Natural killer cell treated with Interleukin-12 subunit alpha and Interleukin-12 subunit beta and Interleukin-15 and Interleukin-18, amount 100 ng/mL, for 72 hours (primary cell): ENCODE measurements around the gene PHACTR3. TPM values are rescaled to one million over a fixed set of nuclear protein-coding genes. Genes with fewer than 3 reads are reported as not detected.

Experiments
- ATAC-seq, 2 donors: fragments of 150-1000 bp; cut with Tn5 transposase in 1 of 2; sonication (Bioruptor Pico), chemical (Tn5 transposase) in 1 of 2; 2 replicates each; pipeline ENCODE4 v1.10.0; 2021
- DNase-seq: peaks from one replicate; pipeline ENCODE4 v3.0.0; 2022; ENCODE audit warnings: low spot score
- H3K27ac Mint-ChIP-seq, 2 donors: 1 replicate in 1 of 2; 2 replicates in 1 of 2; pipeline ENCODE4 v1.8.0; 2022; ENCODE audit warnings: mixed read lengths in 2 of 2, mild to moderate bottlenecking in 1 of 2, moderate library complexity in 1 of 2
- H3K27me3 Mint-ChIP-seq, 2 donors: 1 replicate in 1 of 2; 2 replicates in 1 of 2; pipeline ENCODE4 v1.8.0; 2022; ENCODE audit warnings: mixed read lengths in 2 of 2
- H3K36me3 Mint-ChIP-seq: one replicate; pipeline ENCODE4 v1.8.0; 2022; ENCODE audit warnings: mixed read lengths
- H3K4me1 Mint-ChIP-seq, 2 donors: 1 replicate in 1 of 2; 2 replicates in 1 of 2; pipeline ENCODE4 v1.8.0; 2022; ENCODE audit warnings: low read depth in 2 of 2, mixed read lengths in 2 of 2, mild to moderate bottlenecking in 1 of 2
- H3K4me3 Mint-ChIP-seq: one replicate; pipeline ENCODE4 v1.8.0; 2022; ENCODE audit warnings: mixed read lengths
- H3K9me3 Mint-ChIP-seq: 2 replicates; pipeline ENCODE4 v1.8.0; 2022; ENCODE audit warnings: mixed read lengths
- total RNA-seq, 2 donors: library from RNA; stranded (reverse); gene quantifications; one replicate each; pipeline ENCODE4 v1.2.3, GENCODE V29; 2022

Gene PHACTR3
- total RNA-seq, 2 donors from 2014 or later, result not detected

DNA sequence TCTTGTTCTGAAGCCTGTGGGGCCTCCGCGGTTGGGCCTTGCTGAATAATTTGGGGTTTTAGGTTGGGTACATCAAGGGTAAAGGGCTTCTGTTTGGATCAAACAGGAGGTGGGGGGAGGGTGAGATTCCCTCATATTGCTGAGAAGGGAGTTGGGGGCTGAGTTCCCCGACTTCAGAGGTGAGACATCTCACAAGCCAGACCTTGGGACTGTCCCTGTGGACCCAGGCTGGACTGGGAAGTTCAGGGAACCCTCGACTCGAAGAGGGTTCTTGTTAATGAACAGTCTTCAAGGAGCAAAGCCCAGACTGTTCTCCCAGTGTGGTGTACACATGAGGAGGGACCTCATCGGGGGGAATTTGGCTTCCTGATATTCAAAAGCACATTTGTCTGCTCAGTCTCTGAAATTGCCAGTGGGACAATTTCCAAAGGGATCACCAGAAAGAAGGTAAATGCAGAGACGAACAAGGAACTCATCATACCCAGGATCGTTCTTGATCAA is 210.6 kb downstream of the PHACTR3 start:
- Mint-ChIP-seq H3K27ac (no peak overlapping the region), H3K36me3 (no peaks in the 10 kb centered on the region), H3K9me3 (no peaks in the 10 kb centered on the region), H3K27me3 (peaks cover 0 to 6% of the 10 kb centered on the region in 2 donors), H3K4me1 (no peaks in the 10 kb centered on the region), H3K4me3 (no peak overlapping the region)
- ATAC-seq (no peak), DNase-seq (no peak)

- Mint-ChIP-seq H3K4me3 (no peak overlapping the region), H3K9me3 (no peaks in the 10 kb centered on the region), H3K36me3 (no peaks in the 10 kb centered on the region), H3K27ac (no peak overlapping the region), H3K27me3 (peaks cover 0 to 6% of the 10 kb centered on the region in 2 donors), H3K4me1 (no peaks in the 10 kb centered on the region)
- no peak for DNase-seq
- no peak for ATAC-seq
Observed at GRCh38 chr20:59816146-59816738, 211.9 kb downstream of the PHACTR3 start.

GRCh38 chr20:59817406-59817805 is 213.1 kb downstream of the PHACTR3 start:
- Mint-ChIP-seq H3K27ac (no peak overlapping the region), H3K36me3 (no peaks in the 10 kb centered on the region), H3K9me3 (no peaks in the 10 kb centered on the region), H3K4me3 (no peak overlapping the region), H3K4me1 (no peaks in the 10 kb centered on the region), H3K27me3 (peaks cover 0 to 6% of the 10 kb centered on the region in 2 donors)
- DNase-seq, result no peak
- ATAC-seq, result no peak

DNA sequence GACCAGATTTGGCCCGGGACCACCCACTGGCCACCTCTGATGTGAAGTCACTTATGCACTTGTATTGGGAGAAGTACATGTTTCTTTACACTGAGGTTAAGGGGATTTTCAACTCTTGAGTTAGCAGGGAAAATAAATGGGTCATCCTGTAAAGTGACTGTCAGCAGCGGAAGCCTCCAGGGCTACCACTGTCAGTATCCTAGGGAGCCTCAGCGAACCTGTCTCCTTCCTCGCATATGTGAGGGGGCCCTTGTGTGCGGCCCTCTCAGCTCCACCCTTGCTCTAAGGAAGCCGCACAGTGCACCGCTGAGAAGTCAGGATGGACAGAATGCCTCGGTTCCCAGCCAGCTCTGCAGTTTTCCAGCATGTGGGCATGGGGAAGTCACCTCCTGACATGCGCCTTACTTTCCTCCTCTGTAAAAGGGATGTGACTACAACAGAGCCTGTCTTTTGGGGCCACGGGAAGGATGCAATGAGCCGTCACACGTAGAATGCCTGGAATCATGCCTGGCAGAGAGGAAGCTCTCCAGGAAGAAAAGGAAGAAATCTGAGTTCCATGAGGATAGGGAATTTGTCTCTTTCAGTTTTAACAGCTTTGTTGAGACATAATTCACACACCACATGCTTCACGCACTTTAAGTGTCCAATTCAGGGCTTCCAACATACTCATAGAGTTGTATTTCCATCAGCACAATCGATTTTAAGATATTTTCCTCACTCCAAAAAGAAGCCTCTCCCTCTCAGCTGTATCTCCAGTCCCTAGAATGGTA is 213.7 kb downstream of the PHACTR3 start:
- Mint-ChIP-seq H3K9me3 (no peaks in the 10 kb centered on the region), H3K36me3 (no peaks in the 10 kb centered on the region), H3K4me1 (no peaks in the 10 kb centered on the region), H3K27me3 (peaks cover 0 to 6% of the 10 kb centered on the region in 2 donors), H3K4me3 (no peak overlapping the region), H3K27ac (no peak overlapping the region)
- no peak for ATAC-seq
- no peak for DNase-seq

DNA sequence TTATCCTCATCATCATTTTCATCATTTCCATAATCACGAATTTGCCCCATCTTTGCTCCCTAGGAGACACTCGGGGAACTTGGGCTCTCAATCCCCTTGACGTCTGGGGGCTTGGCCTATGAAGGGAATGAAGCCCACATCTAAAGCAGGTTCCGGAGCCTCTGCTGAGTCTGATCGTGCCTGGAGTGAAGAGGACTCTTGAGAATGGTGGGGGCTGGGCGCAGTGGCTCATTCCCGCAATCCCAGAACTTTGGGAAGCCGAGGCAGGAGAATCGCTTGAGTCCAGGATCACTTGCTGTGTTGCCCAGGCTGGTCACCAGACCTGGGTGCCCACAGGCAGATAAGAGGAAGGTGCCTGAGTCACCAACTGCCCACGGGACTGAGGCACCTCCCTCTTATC is 214.6 kb downstream of the PHACTR3 start:
- no peak for DNase-seq
- ATAC-seq, result no peak
- H3K36me3 Mint-ChIP-seq, result no peaks in the 10 kb centered on the region
- H3K9me3 Mint-ChIP-seq, result no peaks in the 10 kb centered on the region
- H3K27me3 Mint-ChIP-seq, result peaks cover 0 to 6% of the 10 kb centered on the region in 2 donors
- no peak overlapping the region for H3K27ac Mint-ChIP-seq
- no peaks in the 10 kb centered on the region for H3K4me1 Mint-ChIP-seq
- H3K4me3 Mint-ChIP-seq, result no peak overlapping the region

DNA sequence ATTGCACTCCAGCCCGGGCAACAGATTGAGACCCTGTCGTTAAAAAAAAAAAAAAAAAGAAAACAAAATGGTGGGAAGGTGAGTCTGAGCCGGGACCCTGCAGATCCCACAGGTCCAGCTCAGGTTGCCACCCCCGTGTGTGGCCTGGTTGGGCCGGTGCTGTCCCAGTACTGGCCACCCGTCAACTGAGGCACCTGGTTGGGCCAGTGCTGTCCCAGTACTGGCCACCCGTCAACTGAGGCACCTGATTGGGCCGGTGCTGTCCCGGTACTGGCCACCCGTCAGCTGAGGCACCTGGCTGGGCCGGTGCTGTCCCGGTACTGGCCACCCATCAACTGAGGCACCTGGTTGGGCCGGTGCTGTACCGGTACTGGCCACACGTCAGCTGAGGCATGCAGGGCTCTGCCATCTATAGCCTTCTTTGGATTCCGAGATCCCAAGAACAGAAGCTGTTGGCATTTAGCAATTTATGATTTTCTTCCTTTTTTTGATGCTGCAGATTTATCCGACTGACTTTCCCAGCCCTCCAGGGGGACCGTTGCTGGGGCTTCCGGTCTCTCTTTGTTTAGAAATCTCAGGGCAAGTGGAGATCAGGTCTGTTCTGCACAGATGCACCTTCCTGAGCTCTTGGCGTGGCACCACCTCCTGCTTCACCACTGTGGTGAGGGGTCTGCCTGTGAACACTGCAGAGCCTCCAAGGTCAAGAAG is 215.3 kb downstream of the PHACTR3 start:
- H3K27me3 Mint-ChIP-seq, result peaks cover 0 to 6% of the 10 kb centered on the region in 2 donors
- H3K9me3 Mint-ChIP-seq, result no peaks in the 10 kb centered on the region
- no peak for DNase-seq
- no peak for ATAC-seq
- no peak overlapping the region for H3K4me3 Mint-ChIP-seq
- H3K36me3 Mint-ChIP-seq, result no peaks in the 10 kb centered on the region
- H3K27ac Mint-ChIP-seq, result no peak overlapping the region
- H3K4me1 Mint-ChIP-seq, result no peaks in the 10 kb centered on the region

GRCh38 chr20:59820204-59821041 is 216.1 kb downstream of the PHACTR3 start:
- Mint-ChIP-seq H3K9me3 (no peaks in the 10 kb centered on the region), H3K4me1 (no peaks in the 10 kb centered on the region), H3K4me3 (no peak overlapping the region), H3K27me3 (peaks cover 0 to 8% of the 10 kb centered on the region in 2 donors), H3K27ac (no peak overlapping the region), H3K36me3 (no peaks in the 10 kb centered on the region)
- ATAC-seq (no peak), DNase-seq (no peak)

DNA sequence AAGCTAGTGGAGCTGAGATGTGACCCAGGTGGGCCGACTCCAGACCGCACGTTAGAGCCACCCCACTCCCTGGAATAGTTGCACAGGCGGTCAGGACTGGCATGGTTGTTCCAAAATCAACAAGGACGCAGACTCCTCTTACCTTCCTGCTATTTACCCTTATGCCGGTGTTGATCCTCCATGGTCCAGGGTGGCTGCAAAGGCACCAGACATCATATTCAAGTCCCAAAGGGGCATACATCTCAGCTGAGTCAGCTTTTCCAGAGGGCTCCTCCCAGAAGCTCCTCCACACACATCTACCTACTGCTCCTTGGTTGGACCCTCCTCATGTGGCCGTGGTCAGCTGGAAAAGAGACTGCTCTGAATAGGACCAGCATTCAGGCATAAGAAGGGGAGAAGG is 216.9 kb downstream of the PHACTR3 start:
- Mint-ChIP-seq H3K4me3 (no peak overlapping the region), H3K4me1 (no peaks in the 10 kb centered on the region), H3K27ac (no peak overlapping the region), H3K27me3 (peaks cover 0 to 9% of the 10 kb centered on the region in 2 donors), H3K36me3 (no peaks in the 10 kb centered on the region), H3K9me3 (no peaks in the 10 kb centered on the region)
- ATAC-seq, result no peak
- no peak for DNase-seq

- Mint-ChIP-seq H3K36me3 (no peaks in the 10 kb centered on the region), H3K27ac (no peak overlapping the region)
- no peak for ATAC-seq
Observed at GRCh38 chr20:59821788-59822187, 217.4 kb downstream of the PHACTR3 start.

GRCh38 chr20:59822291-59823029 is 218.1 kb downstream of the PHACTR3 start:
- ATAC-seq (no peak), DNase-seq (no peak)
- no peak overlapping the region for H3K27ac Mint-ChIP-seq

More at GRCh38 chr20:59821788-59822187, 217.4 kb downstream of the PHACTR3 start:
- no peak overlapping the region for H3K4me3 Mint-ChIP-seq
- no peaks in the 10 kb centered on the region for H3K9me3 Mint-ChIP-seq
- H3K27me3 Mint-ChIP-seq, result peaks cover 0 to 8% of the 10 kb centered on the region in 2 donors
- DNase-seq, result no peak
- H3K4me1 Mint-ChIP-seq, result no peaks in the 10 kb centered on the region

GRCh38 chr20:59823030-59823423 is 218.7 kb downstream of the PHACTR3 start:
- H3K9me3 Mint-ChIP-seq, result no peaks in the 10 kb centered on the region
- no peaks in the 10 kb centered on the region for H3K36me3 Mint-ChIP-seq
- no peaks in the 10 kb centered on the region for H3K4me1 Mint-ChIP-seq
- H3K27ac Mint-ChIP-seq, result no peak overlapping the region
- H3K4me3 Mint-ChIP-seq, result no peak overlapping the region
- H3K27me3 Mint-ChIP-seq, result peaks cover 0 to 8% of the 10 kb centered on the region in 2 donors
- DNase-seq (no peak), ATAC-seq (no peak)

More at GRCh38 chr20:59822291-59823029, 218.1 kb downstream of the PHACTR3 start:
- Mint-ChIP-seq H3K4me1 (no peaks in the 10 kb centered on the region), H3K27me3 (peaks cover 0 to 8% of the 10 kb centered on the region in 2 donors), H3K4me3 (no peak overlapping the region), H3K36me3 (no peaks in the 10 kb centered on the region), H3K9me3 (no peaks in the 10 kb centered on the region)

DNA sequence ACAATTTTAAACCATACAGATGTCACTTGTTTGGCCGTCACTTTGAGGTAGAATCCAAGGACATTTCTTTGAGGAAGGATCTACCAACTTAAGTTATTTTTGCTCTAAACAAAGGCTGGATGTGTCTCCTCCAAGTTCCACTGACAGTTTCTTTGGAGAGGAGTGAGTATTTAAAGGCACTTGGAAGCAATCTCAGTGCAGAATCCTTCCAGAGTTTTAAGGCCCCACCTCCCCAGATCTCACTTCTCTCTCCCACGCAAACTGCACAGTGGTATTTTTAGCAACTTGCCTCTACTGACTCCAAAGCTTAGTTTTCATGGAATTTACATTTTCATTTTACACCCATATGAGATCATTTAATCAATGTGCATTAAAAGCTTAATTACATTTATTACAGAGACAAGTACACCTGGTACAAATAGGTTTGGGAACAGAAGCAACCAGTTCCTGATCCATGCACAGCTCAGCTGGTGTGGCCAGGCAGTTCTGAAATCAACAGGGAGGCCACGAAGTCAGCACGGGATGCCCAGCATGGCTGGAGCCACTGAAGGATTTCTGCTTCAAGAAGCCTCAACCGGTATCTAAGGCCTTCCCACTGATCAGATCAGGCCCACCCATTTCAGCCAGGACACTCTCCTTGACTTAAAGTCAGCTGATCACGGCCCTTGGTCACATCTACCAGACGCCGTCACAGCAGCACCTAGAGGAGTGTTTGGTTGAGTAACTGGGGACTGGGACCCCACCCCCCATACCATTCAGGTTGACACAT is 219.3 kb downstream of the PHACTR3 start:
- Mint-ChIP-seq H3K9me3 (no peaks in the 10 kb centered on the region), H3K4me3 (no peak overlapping the region), H3K36me3 (no peaks in the 10 kb centered on the region), H3K27ac (no peak overlapping the region), H3K4me1 (no peaks in the 10 kb centered on the region), H3K27me3 (peaks cover 0 to 8% of the 10 kb centered on the region in 2 donors)
- DNase-seq (no peak), ATAC-seq (no peak)
